H9 (cell line): ENCODE data around the gene SSBP2. TPM values are rescaled to one million over a fixed set of nuclear protein-coding genes. Genes with fewer than 3 reads are reported as not detected.

Experiments used
- DNase-seq: peaks from one replicate; pipeline ENCODE4 v3.0.0-alpha.2; 2017
- H2AFZ ChIP-seq: one replicate; pipeline ENCODE4 v1.6.1; 2013; ENCODE audit warnings: mild to moderate bottlenecking, low read length, control low read depth, moderate library complexity
- H2AK5ac ChIP-seq: 2 replicates; pipeline ENCODE4 v1.6.1; 2013; ENCODE audit warnings: low read length, control low read depth, mixed read lengths; ENCODE audit not compliant: insufficient read length
- H2BK120ac ChIP-seq: one replicate; pipeline ENCODE4 v1.6.1; 2013; ENCODE audit warnings: low read depth, mild to moderate bottlenecking, low read length, control low read depth, inconsistent platforms; ENCODE audit not compliant: poor library complexity, severe bottlenecking
- H2BK12ac ChIP-seq: 2 replicates; pipeline ENCODE4 v1.6.1; 2013; ENCODE audit warnings: low read length, control low read depth, mixed read lengths, low read depth; ENCODE audit not compliant: insufficient read length
- H2BK15ac ChIP-seq: 2 replicates; pipeline ENCODE4 v1.6.1; 2013; ENCODE audit warnings: low read depth, low read length, control low read depth
- H2BK20ac ChIP-seq: one replicate; pipeline ENCODE4 v1.6.1; 2013; ENCODE audit warnings: low read depth, mild to moderate bottlenecking, low read length, control low read depth, inconsistent platforms; ENCODE audit not compliant: poor library complexity, severe bottlenecking
- H2BK5ac ChIP-seq: 2 replicates; pipeline ENCODE4 v1.6.1; 2013; ENCODE audit warnings: low read length, control low read depth, mixed read lengths; ENCODE audit not compliant: insufficient read length
- H3K14ac ChIP-seq: 2 replicates; pipeline ENCODE4 v1.6.1; 2013; ENCODE audit warnings: low read length, control low read depth; ENCODE audit not compliant: insufficient read depth
- H3K18ac ChIP-seq: 2 replicates; pipeline ENCODE4 v1.6.1; 2013; ENCODE audit warnings: low read depth, mild to moderate bottlenecking, mixed read lengths, low read length, control low read depth; ENCODE audit not compliant: insufficient read length
- H3K23ac ChIP-seq: 2 replicates; pipeline ENCODE4 v1.6.1; 2013; ENCODE audit warnings: low read length, control low read depth, mixed read lengths, low read depth; ENCODE audit not compliant: insufficient read length
- H3K23me2 ChIP-seq: 2 replicates; pipeline ENCODE4 v1.6.1; 2013; ENCODE audit warnings: low read depth, mild to moderate bottlenecking, mixed read lengths, low read length, control low read depth; ENCODE audit not compliant: insufficient read length, poor library complexity, severe bottlenecking
- H3K27ac ChIP-seq: 2 replicates; pipeline ENCODE4 v1.5.1; 2013; ENCODE audit warnings: low read length, control low read depth, mixed read lengths, low read depth; ENCODE audit not compliant: insufficient read length
- H3K27me3 ChIP-seq: 2 replicates; pipeline ENCODE4 v1.6.1; 2013; ENCODE audit warnings: low read length, control low read depth, inconsistent platforms; ENCODE audit not compliant: insufficient read depth
- H3K4ac ChIP-seq: 2 replicates; pipeline ENCODE4 v1.6.1; 2013; ENCODE audit warnings: low read depth, mild to moderate bottlenecking, control low read depth, inconsistent platforms, low read length, moderate library complexity
- H3K4me1 ChIP-seq: 2 replicates; pipeline ENCODE4 v1.6.1; 2013; ENCODE audit warnings: low read length, control low read depth, inconsistent platforms; ENCODE audit not compliant: insufficient read depth
- H3K4me2 ChIP-seq: 2 replicates; pipeline ENCODE4 v1.6.1; 2013; ENCODE audit warnings: low read length, control low read depth, mixed read lengths; ENCODE audit not compliant: insufficient read length, insufficient read depth
- H3K56ac ChIP-seq: 2 replicates; pipeline ENCODE4 v1.6.1; 2013; ENCODE audit warnings: low read depth, mild to moderate bottlenecking, mixed read lengths, low read length, control low read depth; ENCODE audit not compliant: insufficient read length
- H3K79me1 ChIP-seq: 2 replicates; pipeline ENCODE4 v1.6.1; 2013; ENCODE audit warnings: low read depth, mild to moderate bottlenecking, moderate library complexity, low read length, control low read depth, inconsistent platforms; ENCODE audit not compliant: insufficient read depth, poor library complexity, severe bottlenecking
- H3K79me2 ChIP-seq: 2 replicates; pipeline ENCODE4 v1.6.1; 2013; ENCODE audit warnings: low read length, control low read depth, inconsistent platforms; ENCODE audit not compliant: insufficient read depth
- H3K9ac ChIP-seq: 2 replicates; pipeline ENCODE4 v1.6.1; 2013; ENCODE audit warnings: low read length, control low read depth, mixed read lengths; ENCODE audit not compliant: insufficient read length; ENCODE audit errors: extremely low read depth
- H3K9me3 ChIP-seq: one replicate; pipeline ENCODE4 v1.6.1; 2013; ENCODE audit warnings: low read depth, low read length, inconsistent platforms; ENCODE audit not compliant: control insufficient read depth
- H3T11ph ChIP-seq: one replicate; pipeline ENCODE4 v1.6.1; 2013; ENCODE audit warnings: mild to moderate bottlenecking, low read length, control low read depth, inconsistent platforms
- H4K20me1 ChIP-seq: one replicate; pipeline ENCODE4 v1.6.1; 2013; ENCODE audit not compliant: control insufficient read depth, insufficient read length, insufficient read depth
- H4K5ac ChIP-seq: 2 replicates; pipeline ENCODE4 v1.6.1; 2013; ENCODE audit warnings: low read depth, mild to moderate bottlenecking, mixed read lengths, low read length, control low read depth; ENCODE audit not compliant: insufficient read length
- H4K8ac ChIP-seq: replicated peaks from 2 replicates; pipeline ENCODE4 v1.6.1; 2013; ENCODE audit warnings: low read length, control low read depth, mixed read lengths, low read depth; ENCODE audit not compliant: insufficient read length
- H4K91ac ChIP-seq: 2 replicates; pipeline ENCODE4 v1.6.1; 2013; ENCODE audit warnings: low read depth, mild to moderate bottlenecking, moderate library complexity, mixed read lengths, low read length, control low read depth; ENCODE audit not compliant: insufficient read length
- H3K27ac Mint-ChIP-seq, 3 experiments: 2 replicates in 2 of 3; 3 replicates in 1 of 3; pipeline ENCODE4 v1.8.0; 2020 to 2021; ENCODE audit warnings: mixed read lengths in 3 of 3, mild to moderate bottlenecking in 1 of 3, moderate library complexity in 1 of 3
- H3K27me3 Mint-ChIP-seq: 2 replicates; pipeline ENCODE4 v1.8.0; 2021; ENCODE audit warnings: low read depth, mild to moderate bottlenecking, moderate library complexity, mixed read lengths
- H3K36me3 Mint-ChIP-seq, 3 experiments: 2 replicates in 2 of 3; 3 replicates in 1 of 3; pipeline ENCODE4 v1.8.0; 2020 to 2021; ENCODE audit warnings: low read depth in 3 of 3, mixed read lengths in 3 of 3; ENCODE audit not compliant: insufficient read depth in 1 of 3
- H3K4me1 Mint-ChIP-seq, 2 experiments: 2 replicates each; pipeline ENCODE4 v1.8.0; 2020; ENCODE audit warnings: mixed read lengths in 2 of 2
- H3K4me3 Mint-ChIP-seq, 2 experiments: 2 replicates in 1 of 2; 3 replicates in 1 of 2; pipeline ENCODE4 v1.8.0; 2020 to 2021; ENCODE audit warnings: mild to moderate bottlenecking in 2 of 2, mixed read lengths in 2 of 2, moderate library complexity in 1 of 2
- H3K9me3 Mint-ChIP-seq, 2 experiments: 2 replicates in 1 of 2; 3 replicates in 1 of 2; pipeline ENCODE4 v1.8.0; 2020; ENCODE audit warnings: mild to moderate bottlenecking in 2 of 2, mixed read lengths in 2 of 2, moderate library complexity in 1 of 2
- WGBS: extraction: QIAGEN DNeasy Blood & Tissue Kit; methylation state at CpG from one replicate; pipeline ENCODE4 v1.1.7; 2013; ENCODE audit warnings: missing lambda C conversion rate, low lambda C conversion rate, mixed read lengths; ENCODE audit not compliant: insufficient read length; ENCODE audit errors: extremely low coverage; 5-methylcytosine and 5-hydroxymethylcytosine counted together
- total RNA-seq: library from RNA; stranded (reverse); gene quantifications from 2 replicates; pipeline ENCODE4 v1.2.1, GENCODE V29; 2021
- TF ChIP-seq, protein P1 (sequence below): fragments of 200-600 bp; sonication (generic); conservative IDR thresholded peaks from 3 replicates; pipeline ENCODE4 v1.8.0; 2021; ENCODE audit warnings: antibody characterized with exemption, mild to moderate bottlenecking

Gene SSBP2
- total RNA-seq, 1 experiment from 2014 or later = 35.6 TPM

DNA sequence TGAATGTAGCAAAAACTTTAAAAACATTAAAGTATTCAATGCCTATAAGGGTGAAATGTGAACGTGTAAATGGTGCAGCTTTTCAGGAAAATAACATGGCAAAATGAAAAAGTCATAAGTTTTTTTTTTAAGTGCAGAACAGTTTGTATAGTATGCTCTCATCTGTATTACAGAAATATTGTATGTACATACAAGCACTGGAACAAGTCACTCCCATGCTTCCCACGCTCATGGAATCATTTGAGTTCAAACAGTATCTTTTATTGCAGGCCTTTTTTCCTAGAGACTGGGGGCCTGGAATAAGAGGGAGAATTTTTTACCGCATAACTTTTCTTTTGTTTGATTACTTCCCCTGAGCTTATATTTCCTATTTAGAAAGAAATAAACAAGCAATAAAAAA, 94.1 kb downstream of the SSBP2 start:
- no peak overlapping the region for H3K27ac Mint-ChIP-seq
- no peak overlapping the region for H3K4me3 Mint-ChIP-seq
- H3K27me3 Mint-ChIP-seq = no peaks in the 10 kb centered on the region
- Histone ChIP-seq H4K8ac (no peak overlapping the region), H3K4ac (no peak overlapping the region), H4K91ac (no peak overlapping the region), H2BK15ac (no peak overlapping the region), H3K79me2 (no peaks in the 10 kb centered on the region), H3T11ph (no peak overlapping the region), H3K27ac (no peak overlapping the region), H3K23me2 (no peaks in the 10 kb centered on the region), H3K27me3 (no peaks in the 10 kb centered on the region), H3K9ac (no peak overlapping the region), H2BK20ac (no peak overlapping the region), H4K20me1 (no peaks in the 10 kb centered on the region), H2AK5ac (no peak overlapping the region), H3K18ac (no peak overlapping the region), H2AFZ (no peak overlapping the region), H3K4me1 (no peaks in the 10 kb centered on the region), H3K4me2 (no peak overlapping the region), H3K9me3 (no peaks in the 10 kb centered on the region), H3K79me1 (no peaks in the 10 kb centered on the region), H2BK5ac (no peak overlapping the region), H3K14ac (no peak overlapping the region), H4K5ac (no peak overlapping the region), H2BK120ac (no peak overlapping the region), H2BK12ac (no peak overlapping the region), H3K56ac (no peak overlapping the region), H3K23ac (no peak overlapping the region)
- no peaks in the 10 kb centered on the region; a peak in 1 of 4 replicates for H3K4me1 Mint-ChIP-seq
- whole genome bisulfite sequencing = no CpG with 5 or more reads among the region's 3 CpGs
- TF ChIP-seq, protein P1, sequence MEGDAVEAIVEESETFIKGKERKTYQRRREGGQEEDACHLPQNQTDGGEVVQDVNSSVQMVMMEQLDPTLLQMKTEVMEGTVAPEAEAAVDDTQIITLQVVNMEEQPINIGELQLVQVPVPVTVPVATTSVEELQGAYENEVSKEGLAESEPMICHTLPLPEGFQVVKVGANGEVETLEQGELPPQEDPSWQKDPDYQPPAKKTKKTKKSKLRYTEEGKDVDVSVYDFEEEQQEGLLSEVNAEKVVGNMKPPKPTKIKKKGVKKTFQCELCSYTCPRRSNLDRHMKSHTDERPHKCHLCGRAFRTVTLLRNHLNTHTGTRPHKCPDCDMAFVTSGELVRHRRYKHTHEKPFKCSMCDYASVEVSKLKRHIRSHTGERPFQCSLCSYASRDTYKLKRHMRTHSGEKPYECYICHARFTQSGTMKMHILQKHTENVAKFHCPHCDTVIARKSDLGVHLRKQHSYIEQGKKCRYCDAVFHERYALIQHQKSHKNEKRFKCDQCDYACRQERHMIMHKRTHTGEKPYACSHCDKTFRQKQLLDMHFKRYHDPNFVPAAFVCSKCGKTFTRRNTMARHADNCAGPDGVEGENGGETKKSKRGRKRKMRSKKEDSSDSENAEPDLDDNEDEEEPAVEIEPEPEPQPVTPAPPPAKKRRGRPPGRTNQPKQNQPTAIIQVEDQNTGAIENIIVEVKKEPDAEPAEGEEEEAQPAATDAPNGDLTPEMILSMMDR = no peak
- peaks cover 0 to 16% (median 0%) of the 10 kb centered on the region in 3 experiments; a peak in 5 of 7 replicates for H3K36me3 Mint-ChIP-seq
- H3K9me3 Mint-ChIP-seq = peaks cover 0 to 3% of the 10 kb centered on the region in 2 experiments; a peak in 3 of 5 replicates
- no peak for DNase-seq
